H1 (cell line): Measurements from ENCODE around the gene HDAC9. TPM values are rescaled to one million over a fixed set of nuclear protein-coding genes. Genes with fewer than 3 reads are reported as not detected.

Source experiments
- CTCF ChIA-PET: fragments of 300-600 bp; sonication (Branson Sonifier 250); formaldehyde crosslinking; loops from one replicate; lab custom pipeline; 2021; ENCODE audit not compliant: partially characterized antibody; lab: Charles Lee
- POLR2A ChIA-PET: fragments of 300-600 bp; sonication (Branson Sonifier 250); formaldehyde crosslinking; loops from one replicate; lab custom pipeline; 2021; ENCODE audit warnings: inconsistent platforms; ENCODE audit not compliant: partially characterized antibody; lab: Charles Lee
- DNase-seq, 2 experiments: peaks; one replicate each; pipeline versions ENCODE4 v3.0.0 to v3.0.0-alpha.2; 2010 to 2022; ENCODE audit warnings: low spot score in 2 of 2, low read depth in 1 of 2, mixed read lengths in 1 of 2
- FAIRE-seq: peaks from 2 replicates; lab custom pipeline; 2011; peaks lifted over from hg19 to GRCh38; lab: Jason Lieb, UNC
- H2AFZ ChIP-seq: 2 replicates; pipeline ENCODE4 v1.8.1; 2012; ENCODE audit warnings: low read length, inconsistent platforms
- H2AK5ac ChIP-seq: 2 replicates; pipeline ENCODE4 v1.6.1; 2013; ENCODE audit warnings: low read depth, low read length
- H2BK120ac ChIP-seq: replicated peaks from 2 replicates; pipeline ENCODE3; 2013; ENCODE audit warnings: low read depth, low read length, inconsistent platforms
- H2BK12ac ChIP-seq: 2 replicates; pipeline ENCODE4 v1.6.1; 2013; ENCODE audit warnings: low read depth, low read length
- H2BK15ac ChIP-seq: 2 replicates; pipeline ENCODE4 v1.6.1; 2013; ENCODE audit warnings: low read length
- H2BK20ac ChIP-seq: 2 replicates; pipeline ENCODE4 v1.6.1; 2013; ENCODE audit warnings: low read length
- H2BK5ac ChIP-seq: 2 replicates; pipeline ENCODE4 v1.6.1; 2013; ENCODE audit warnings: low read depth, low read length
- H3K14ac ChIP-seq: 2 replicates; pipeline ENCODE4 v1.6.1; 2013; ENCODE audit warnings: inconsistent platforms; ENCODE audit not compliant: insufficient read length
- H3K18ac ChIP-seq: 2 replicates; pipeline ENCODE4 v1.6.1; 2013; ENCODE audit warnings: low read length; ENCODE audit errors: extremely low read depth
- H3K23ac ChIP-seq: 2 replicates; pipeline ENCODE4 v1.6.1; 2013; ENCODE audit warnings: inconsistent platforms; ENCODE audit not compliant: insufficient read length
- H3K23me2 ChIP-seq: 2 replicates; pipeline ENCODE4 v1.6.1; 2013; ENCODE audit warnings: low read depth, low read length
- H3K27ac ChIP-seq: 2 replicates; pipeline ENCODE4 v1.6.1; 2011; ENCODE audit warnings: low read depth, low read length, inconsistent platforms
- H3K27me3 ChIP-seq, 4 experiments: replicated peaks in 1 of 4; 1 replicate in 1 of 4; 2 replicates in 3 of 4; pipeline versions ENCODE4 v1.6.1 to v1.8.1; 2011 to 2013; ENCODE audit warnings: low read length in 3 of 4, mild to moderate bottlenecking in 3 of 4, inconsistent platforms in 2 of 4, mixed read lengths in 2 of 4, moderate library complexity in 1 of 4; ENCODE audit not compliant: control insufficient read depth in 3 of 4, insufficient read depth in 3 of 4; ENCODE audit errors: extremely low read depth in 1 of 4
- H3K36me3 ChIP-seq, 4 experiments: 2 replicates each; pipeline versions ENCODE4 v1.6.1 to v1.8.1; 2011 to 2013; ENCODE audit warnings: mild to moderate bottlenecking in 4 of 4, low read length in 3 of 4, moderate library complexity in 2 of 4, control low read depth in 1 of 4, inconsistent platforms in 1 of 4; ENCODE audit not compliant: insufficient read depth in 4 of 4, control insufficient read depth in 2 of 4
- H3K4ac ChIP-seq: replicated peaks from 2 replicates; pipeline ENCODE3; 2013; ENCODE audit warnings: low read length, low read depth, mixed read lengths, inconsistent platforms; ENCODE audit not compliant: insufficient read length
- H3K4me1 ChIP-seq, 4 experiments: replicated peaks in 1 of 4; 1 replicate in 1 of 4; 2 replicates in 3 of 4; pipeline versions ENCODE4 v1.6.1 to v1.8.1; 2011 to 2013; ENCODE audit warnings: low read length in 3 of 4, inconsistent platforms in 2 of 4, mixed read lengths in 1 of 4; ENCODE audit not compliant: insufficient read depth in 4 of 4, control insufficient read depth in 3 of 4
- H3K4me2 ChIP-seq, 2 experiments: 2 replicates each; pipeline versions ENCODE4 v1.6.1 to v1.8.1; 2011 to 2013; ENCODE audit warnings: low read depth in 2 of 2, low read length in 2 of 2, control low read depth in 1 of 2, inconsistent platforms in 1 of 2, mild to moderate bottlenecking in 1 of 2; ENCODE audit not compliant: insufficient read depth in 1 of 2
- H3K4me3 ChIP-seq, 4 experiments: fragments of 200-600, 300-600 bp in 1 of 4; sonication (generic), shearing (Covaris generic), sonication (Bioruptor Twin) in 1 of 4; 2 replicates each; pipeline versions ENCODE4 v1.5.1 to v1.8.1; 2011 to 2016; ENCODE audit warnings: low read length in 4 of 4, low read depth in 3 of 4, control low read depth in 2 of 4, inconsistent platforms in 2 of 4, mild to moderate bottlenecking in 2 of 4, mixed read lengths in 1 of 4, moderate library complexity in 1 of 4; ENCODE audit not compliant: insufficient read depth in 2 of 4; ENCODE audit errors: extremely low read depth in 1 of 4
- H3K56ac ChIP-seq: replicated peaks from 2 replicates; pipeline ENCODE3; 2013; ENCODE audit warnings: low read depth, mild to moderate bottlenecking, mixed read lengths, low read length, inconsistent platforms; ENCODE audit not compliant: insufficient read length
- H3K79me1 ChIP-seq: 2 replicates; pipeline ENCODE4 v1.6.1; 2013; ENCODE audit warnings: low read depth, low read length, control low read depth
- H3K79me2 ChIP-seq, 2 experiments: 2 replicates each; pipeline versions ENCODE4 v1.6.1 to v1.8.1; 2012 to 2013; ENCODE audit warnings: low read length in 2 of 2, mild to moderate bottlenecking in 2 of 2, inconsistent platforms in 1 of 2; ENCODE audit not compliant: insufficient read depth in 2 of 2, control insufficient read depth in 1 of 2
- H3K9ac ChIP-seq, 4 experiments: replicated peaks in 1 of 4; 1 replicate in 1 of 4; 2 replicates in 3 of 4; pipeline versions ENCODE4 v1.6.1 to v1.8.1; 2011 to 2013; ENCODE audit warnings: low read depth in 3 of 4, low read length in 3 of 4, control low read depth in 2 of 4, mild to moderate bottlenecking in 2 of 4, moderate library complexity in 2 of 4, inconsistent platforms in 1 of 4; ENCODE audit errors: extremely low read depth in 1 of 4
- H3K9me3 ChIP-seq, 2 experiments: 2 replicates each; pipeline versions ENCODE4 v1.6.1 to v1.8.1; 2012 to 2013; ENCODE audit warnings: mild to moderate bottlenecking in 2 of 2, moderate library complexity in 2 of 2, control low read depth in 1 of 2, inconsistent platforms in 1 of 2, low read depth in 1 of 2, low read length in 1 of 2, mixed read lengths in 1 of 2; ENCODE audit not compliant: insufficient read depth in 2 of 2
- H4K20me1 ChIP-seq, 2 experiments: replicated peaks in 1 of 2; 2 replicates each; pipeline versions ENCODE3 to v1.8.1; 2011 to 2013; ENCODE audit warnings: inconsistent platforms in 2 of 2, low read length in 2 of 2, mild to moderate bottlenecking in 1 of 2; ENCODE audit not compliant: insufficient read depth in 2 of 2, control insufficient read depth in 1 of 2
- H4K5ac ChIP-seq: 2 replicates; pipeline ENCODE4 v1.6.1; 2013; ENCODE audit warnings: low read length, low read depth, mixed read lengths, inconsistent platforms; ENCODE audit not compliant: insufficient read length
- H4K8ac ChIP-seq: 2 replicates; pipeline ENCODE4 v1.8.0; 2013; ENCODE audit warnings: mild to moderate bottlenecking, moderate library complexity, low read length, inconsistent platforms; ENCODE audit not compliant: insufficient read depth; ENCODE audit errors: extremely low read depth
- H4K91ac ChIP-seq: replicated peaks from 2 replicates; pipeline ENCODE3; 2013; ENCODE audit warnings: low read length, mixed read lengths, inconsistent platforms; ENCODE audit not compliant: insufficient read length
- BCL11A ChIP-seq, 2 experiments: IDR thresholded peaks; one replicate each; pipeline ENCODE4 v1.6.1; 2011; ENCODE audit warnings: low read depth in 2 of 2, low read length in 2 of 2, mild to moderate bottlenecking in 2 of 2
- EGR1 ChIP-seq: IDR thresholded peaks from 2 replicates; pipeline ENCODE4 v1.6.1; 2011; ENCODE audit warnings: low read depth, low read length, borderline replicate concordance
- HDAC6 ChIP-seq: IDR thresholded peaks from one replicate; pipeline ENCODE4 v1.7.1; 2012; ENCODE audit warnings: low read depth, mild to moderate bottlenecking, inconsistent platforms, low read length, moderate library complexity
- POLR2AphosphoS5 ChIP-seq: IDR thresholded peaks from 2 replicates; pipeline ENCODE4 v1.6.1; 2011; ENCODE audit warnings: low read depth, low read length
- RNF2 ChIP-seq: fragments of 200-900, 300-1000 bp; sonication (generic); IDR thresholded peaks from 2 replicates; pipeline ENCODE4 v1.7.1; 2016; ENCODE audit warnings: borderline replicate concordance, low read depth, mild to moderate bottlenecking, antibody characterized with exemption, low read length; ENCODE audit not compliant: poor library complexity, severe bottlenecking; ENCODE audit errors: missing control alignments
- SIN3A ChIP-seq, 2 experiments: IDR thresholded peaks in 1 of 2; conservative IDR thresholded peaks in 1 of 2; 2 replicates each; pipeline ENCODE4 v1.6.1; 2011 to 2012; ENCODE audit warnings: low read length in 2 of 2, improper control_type of control experiment in 1 of 2, low read depth in 1 of 2, mild to moderate bottlenecking in 1 of 2
- WGBS, 2 experiments: shearing (Covaris generic) in 1 of 2; methylation state at CpG; one replicate each; pipeline versions ENCODE4 v1.1.6 to v1.1.7; 2013 to 2015; ENCODE audit warnings: low lambda C conversion rate in 2 of 2, mixed read lengths in 2 of 2, inconsistent platforms in 1 of 2, low coverage in 1 of 2, missing lambda C conversion rate in 1 of 2; ENCODE audit not compliant: insufficient replicate concordance in 2 of 2, insufficient coverage in 1 of 2, insufficient read length in 1 of 2; ENCODE audit errors: extremely low coverage in 1 of 2, missing lambda C conversion rate in 1 of 2; 5-methylcytosine and 5-hydroxymethylcytosine counted together
- polyA plus RNA-seq, 7 experiments: library from polyadenylated mRNA; depleted of rRNA in 3 of 7; stranded (reverse) in 5 of 7; unstranded in 2 of 7; fragments of >200 nt in 5 of 7; fragments of 200-250 nt in 2 of 7; gene quantifications; 1 replicate in 5 of 7; 2 replicates in 1 of 7; 4 replicates in 1 of 7; pipeline versions ENCODE4 v1.2.1 to v1.2.3, GENCODE V29; 2011 to 2013; ENCODE audit warnings: missing spikeins in 2 of 7, mixed read lengths in 2 of 7
- total RNA-seq: library from RNA; stranded (reverse); fragmentation: NEBNext Ultra II Directional; extraction: Animal tissue kit (Norgen Biotek cat#: 25700); gene quantifications from 2 replicates; pipeline ENCODE4 v1.2.1, GENCODE V29; 2021

Gene HDAC9
- total and polyA plus RNA-seq, 2 of the 8 experiments (the other 6 are each of a cell fraction or from before 2014, with no cell fraction given), result 9.5 to 13.1 TPM

DNA sequence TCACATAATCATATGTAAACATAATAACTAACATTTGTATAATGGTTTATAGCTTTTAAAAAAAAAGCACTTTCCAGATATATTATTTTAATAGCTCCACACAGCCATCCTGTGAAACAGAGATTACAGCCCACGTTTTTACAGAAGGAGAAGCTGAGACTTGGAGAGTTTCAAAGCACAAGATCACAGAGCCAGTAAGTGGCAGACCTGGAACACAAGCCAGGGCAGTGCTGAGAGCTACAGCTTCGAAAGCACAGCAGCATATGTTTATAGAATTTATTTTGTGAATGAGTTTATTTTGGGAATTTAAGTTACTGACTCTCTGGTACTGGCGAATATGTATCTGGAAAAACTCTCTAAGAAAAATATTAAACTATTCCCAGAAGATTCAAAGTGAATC lies 149.4 kb downstream of the HDAC9 start:
- no peak overlapping the region for H3K27ac ChIP-seq
- peaks cover 0 to 4% (median 2%) of the 10 kb centered on the region in 4 experiments; a peak in 2 of 8 replicates for H3K36me3 ChIP-seq
- no peak overlapping the region for H4K5ac ChIP-seq
- H3K14ac ChIP-seq, result no peak overlapping the region
- no peaks in the 10 kb centered on the region for H3K79me1 ChIP-seq
- H3K23ac ChIP-seq, result no peak overlapping the region
- no peaks in the 10 kb centered on the region for H4K20me1 ChIP-seq
- H3K4me1 ChIP-seq, result no peaks in the 10 kb centered on the region
- no peak for FAIRE-seq
- H2AK5ac ChIP-seq, result no peak overlapping the region
- H3K27me3 ChIP-seq, result no peaks in the 10 kb centered on the region
- H2BK12ac ChIP-seq, result no peak overlapping the region
- no peak overlapping the region for H3K18ac ChIP-seq
- DNase-seq, result no peak
- H4K91ac ChIP-seq, result no peak overlapping the region
- WGBS, 2 experiments, result 90% methylated on average over 3 of the region's 3 CpGs; no CpG with 5 or more reads in 1 of the 2 experiments
- no peak overlapping the region for H3K4me2 ChIP-seq
- H3K9me3 ChIP-seq, result no peaks in the 10 kb centered on the region
- ChIA-PET POLR2A (no interaction called here), CTCF (no interaction called here)
- no peak overlapping the region for H4K8ac ChIP-seq
- H2BK120ac ChIP-seq, result no peak overlapping the region
- no peak overlapping the region for H3K4me3 ChIP-seq
- no peak overlapping the region for H2BK5ac ChIP-seq
- H3K79me2 ChIP-seq, result no peaks in the 10 kb centered on the region
- no peaks in the 10 kb centered on the region for H3K23me2 ChIP-seq
- H2BK15ac ChIP-seq, result no peak overlapping the region
- no peak overlapping the region for H2BK20ac ChIP-seq
- H2AFZ ChIP-seq, result no peak overlapping the region
- H3K56ac ChIP-seq, result no peak overlapping the region
- no peak overlapping the region for H3K4ac ChIP-seq
- H3K9ac ChIP-seq, result no peak overlapping the region
- TF ChIP-seq POLR2AphosphoS5 (no peak), HDAC6 (no peak), RNF2 (no peak), BCL11A (IDR thresholded peaks at IDR 0.05; ENCODE audit: low read depth in 2 of 2, low read length in 2 of 2) (no peak), EGR1 (no peak), SIN3A (conservative IDR thresholded peaks at IDR 0.05 in 1 of 2, IDR thresholded peaks at IDR 0.05 in 1 of 2; ENCODE audit: low read depth in 1 of 2, low read length in 2 of 2) (no peak)
